CD14-positive monocyte (primary cell): ENCODE measurements around the gene TBL3. TPM values are rescaled to one million over a fixed set of nuclear protein-coding genes. Genes with fewer than 3 reads are reported as not detected.

Experiments
- DNase-seq, 3 donors: peaks; one replicate each; pipeline ENCODE4 v3.0.0-alpha.2; 2011 to 2022
- H2AFZ ChIP-seq: 2 replicates; pipeline ENCODE4 v1.6.0; 2012; ENCODE audit warnings: mild to moderate bottlenecking, low read depth, low read length, inconsistent platforms; ENCODE audit not compliant: insufficient read depth, poor library complexity, severe bottlenecking
- H3K27ac ChIP-seq, 2 donors: 1 replicate in 1 of 2; 2 replicates in 1 of 2; pipeline ENCODE4 v1.5.1; 2012 to 2013; ENCODE audit warnings: low read length in 2 of 2, control low read depth in 1 of 2, inconsistent platforms in 1 of 2, low read depth in 1 of 2, mild to moderate bottlenecking in 1 of 2
- H3K27me3 ChIP-seq, 2 donors: one replicate each; pipeline versions ENCODE4 v1.6.0 to v1.6.1; 2011 to 2013; ENCODE audit warnings: low read length in 2 of 2; ENCODE audit not compliant: control insufficient read depth in 2 of 2, insufficient read depth in 2 of 2
- H3K36me3 ChIP-seq, 2 donors: replicated peaks in 1 of 2; 1 replicate in 1 of 2; 2 replicates in 1 of 2; pipeline versions ENCODE4 v1.5.1 to v1.6.1; 2012 to 2013; ENCODE audit warnings: low read length in 2 of 2, control low read depth in 1 of 2, inconsistent platforms in 1 of 2, mild to moderate bottlenecking in 1 of 2; ENCODE audit not compliant: insufficient read depth in 2 of 2, control insufficient read depth in 1 of 2
- H3K4me1 ChIP-seq, 2 donors: 1 replicate in 1 of 2; 2 replicates in 1 of 2; pipeline versions ENCODE4 v1.5.1 to v1.6.1; 2012 to 2013; ENCODE audit warnings: low read length in 2 of 2, control low read depth in 1 of 2, inconsistent platforms in 1 of 2, mild to moderate bottlenecking in 1 of 2, moderate library complexity in 1 of 2; ENCODE audit not compliant: insufficient read depth in 2 of 2, control insufficient read depth in 1 of 2
- H3K4me2 ChIP-seq: replicated peaks from 2 replicates; pipeline ENCODE3; 2012; ENCODE audit warnings: low read length, moderate library complexity, mild to moderate bottlenecking; ENCODE audit not compliant: poor library complexity, severe bottlenecking; ENCODE audit errors: extremely low read depth
- H3K4me3 ChIP-seq, 3 experiments: fragments of 200-600 bp in 1 of 3; sonication (generic) in 1 of 3; replicated peaks in 1 of 3; 1 replicate in 2 of 3; 2 replicates in 1 of 3; pipeline ENCODE4 v1.5.1; 2011 to 2013; ENCODE audit warnings: low read length in 3 of 3, mild to moderate bottlenecking in 3 of 3, control low read depth in 2 of 3, low read depth in 2 of 3, inconsistent platforms in 1 of 3, moderate library complexity in 1 of 3
- H3K79me2 ChIP-seq: 2 replicates; pipeline ENCODE4 v1.6.0; 2012; ENCODE audit warnings: mild to moderate bottlenecking, control low read depth, inconsistent platforms, low read length, moderate library complexity; ENCODE audit not compliant: insufficient read depth
- H3K9ac ChIP-seq: 2 replicates; pipeline ENCODE4 v1.6.0; 2017; ENCODE audit warnings: low read length, mild to moderate bottlenecking; ENCODE audit not compliant: insufficient read depth, poor library complexity, severe bottlenecking
- H3K9me3 ChIP-seq, 2 donors: replicated peaks in 1 of 2; 1 replicate in 1 of 2; 2 replicates in 1 of 2; pipeline versions ENCODE4 v1.5.1 to v1.6.1; 2012 to 2013; ENCODE audit warnings: low read length in 2 of 2, control low read depth in 1 of 2; ENCODE audit not compliant: control insufficient read depth in 1 of 2, insufficient read depth in 1 of 2
- H4K20me1 ChIP-seq: 2 replicates; pipeline ENCODE4 v1.6.0; 2012; ENCODE audit warnings: mild to moderate bottlenecking, low read length, control low read depth, moderate library complexity; ENCODE audit not compliant: insufficient read depth
- H3K27ac Mint-ChIP-seq, 7 donors: one replicate each; pipeline ENCODE4 v1.8.0; 2020; ENCODE audit warnings: mild to moderate bottlenecking in 7 of 7, mixed read lengths in 7 of 7, moderate library complexity in 6 of 7, inconsistent platforms in 2 of 7
- H3K27me3 Mint-ChIP-seq, 3 donors: one replicate each; pipeline ENCODE4 v1.8.0; 2021 to 2022; ENCODE audit warnings: low read depth in 3 of 3, mild to moderate bottlenecking in 3 of 3, mixed read lengths in 3 of 3, moderate library complexity in 3 of 3, inconsistent platforms in 1 of 3
- H3K36me3 Mint-ChIP-seq, 2 donors: one replicate each; pipeline ENCODE4 v1.8.0; 2020; ENCODE audit warnings: mixed read lengths in 2 of 2, inconsistent platforms in 1 of 2, mild to moderate bottlenecking in 1 of 2
- H3K4me1 Mint-ChIP-seq: one replicate; pipeline ENCODE4 v1.8.0; 2020; ENCODE audit warnings: mild to moderate bottlenecking, mixed read lengths
- H3K4me3 Mint-ChIP-seq, 2 donors: one replicate each; pipeline ENCODE4 v1.8.0; 2020; ENCODE audit warnings: mild to moderate bottlenecking in 2 of 2, mixed read lengths in 2 of 2, moderate library complexity in 1 of 2
- H3K9me3 Mint-ChIP-seq, 7 donors: one replicate each; pipeline ENCODE4 v1.8.0; 2020 to 2022; ENCODE audit warnings: mixed read lengths in 7 of 7, mild to moderate bottlenecking in 6 of 7, moderate library complexity in 6 of 7, inconsistent platforms in 2 of 7
- WGBS: methylation state at CpG from one replicate; pipeline ENCODE4 v1.1.5; 2013; ENCODE audit warnings: missing lambda C conversion rate; ENCODE audit not compliant: insufficient coverage; 5-methylcytosine and 5-hydroxymethylcytosine counted together
- intact Hi-C, 2 donors: fragments of 100-400 bp; cut with micrococcal nuclease; formaldehyde crosslinking; loops; one replicate each; pipeline versions ENCODE4 v1.15.0 to v1.15.1; 2023
- polyA plus RNA-seq, 3 donors: library from polyadenylated mRNA; depleted of rRNA in 1 of 3; unstranded in 2 of 3; stranded (reverse) in 1 of 3; fragments of 300-500 nt in 2 of 3; fragments of >200 nt in 1 of 3; fragmentation: Illumina TruSeq in 2 of 3; gene quantifications; 1 replicate in 2 of 3; 2 replicates in 1 of 3; pipeline ENCODE4 v1.2.3, GENCODE V29; 2012 to 2021
- TF ChIP-seq, protein P1 (sequence below): fragments of 200-600 bp; IDR thresholded peaks from one replicate; pipeline ENCODE4 v1.8.0; 2022; ENCODE audit warnings: antibody characterized with exemption, mild to moderate bottlenecking

Gene TBL3
- polyA plus RNA-seq, 3 donors: 33.9 to 37.8 (median 36.0) TPM

DNA sequence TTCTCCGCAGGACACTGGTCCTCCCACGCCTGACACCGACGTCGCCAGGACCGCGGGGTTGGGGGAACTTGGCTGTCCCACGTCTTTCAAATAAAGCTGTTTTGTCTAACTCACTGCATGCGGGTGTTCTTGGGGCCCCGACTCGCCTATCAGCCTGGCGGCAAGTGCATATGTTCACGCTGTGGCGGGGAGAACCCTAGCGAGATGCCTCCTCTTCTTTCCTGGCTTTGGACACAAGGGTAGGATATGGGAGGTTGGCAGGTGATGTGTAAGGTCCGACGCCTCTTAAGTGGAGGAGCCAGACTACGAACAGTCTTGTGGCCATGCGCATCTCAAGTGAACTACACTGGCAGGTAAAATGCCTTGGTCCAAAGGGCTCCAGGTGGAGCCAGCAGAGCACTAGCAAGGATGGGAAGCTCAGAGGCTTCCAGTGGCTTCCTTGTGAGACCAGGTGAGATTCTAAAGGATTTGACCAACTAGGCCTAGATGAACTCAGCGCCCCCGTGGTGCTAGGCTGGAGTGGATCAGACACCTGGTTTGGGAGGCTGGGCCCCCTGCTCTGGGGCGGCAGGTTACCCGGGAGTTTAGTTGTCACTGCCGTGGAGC is 6.4 kb upstream of the TBL3 start:
- no peaks in the 10 kb centered on the region for H3K9me3 ChIP-seq
- Mint-ChIP-seq H3K9me3 (peaks cover 0 to 2% (median 0%) of the 10 kb centered on the region in 7 donors), H3K27ac (peak overlapping the region; percentile 93 to 97 (median 95)), H3K27me3 (peaks cover 0 to 2% (median 0%) of the 10 kb centered on the region in 3 donors), H3K4me3 (peak overlapping the region; percentile 89 to 92), H3K36me3 (peaks cover 24 to 30% of the 10 kb centered on the region in 2 donors), H3K4me1 (peaks cover 32% of the 10 kb centered on the region)
- DNase-seq: no peak
- peak overlapping the region; percentile 75 for H2AFZ ChIP-seq
- TF ChIP-seq, protein P1, sequence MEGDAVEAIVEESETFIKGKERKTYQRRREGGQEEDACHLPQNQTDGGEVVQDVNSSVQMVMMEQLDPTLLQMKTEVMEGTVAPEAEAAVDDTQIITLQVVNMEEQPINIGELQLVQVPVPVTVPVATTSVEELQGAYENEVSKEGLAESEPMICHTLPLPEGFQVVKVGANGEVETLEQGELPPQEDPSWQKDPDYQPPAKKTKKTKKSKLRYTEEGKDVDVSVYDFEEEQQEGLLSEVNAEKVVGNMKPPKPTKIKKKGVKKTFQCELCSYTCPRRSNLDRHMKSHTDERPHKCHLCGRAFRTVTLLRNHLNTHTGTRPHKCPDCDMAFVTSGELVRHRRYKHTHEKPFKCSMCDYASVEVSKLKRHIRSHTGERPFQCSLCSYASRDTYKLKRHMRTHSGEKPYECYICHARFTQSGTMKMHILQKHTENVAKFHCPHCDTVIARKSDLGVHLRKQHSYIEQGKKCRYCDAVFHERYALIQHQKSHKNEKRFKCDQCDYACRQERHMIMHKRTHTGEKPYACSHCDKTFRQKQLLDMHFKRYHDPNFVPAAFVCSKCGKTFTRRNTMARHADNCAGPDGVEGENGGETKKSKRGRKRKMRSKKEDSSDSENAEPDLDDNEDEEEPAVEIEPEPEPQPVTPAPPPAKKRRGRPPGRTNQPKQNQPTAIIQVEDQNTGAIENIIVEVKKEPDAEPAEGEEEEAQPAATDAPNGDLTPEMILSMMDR: no peak
- H3K4me3 ChIP-seq: peak overlapping the region; percentile 55 to 91 (median 82)
- peaks cover 40% of the 10 kb centered on the region for H3K79me2 ChIP-seq
- peaks cover 26 to 33% of the 10 kb centered on the region in 2 donors for H3K4me1 ChIP-seq
- H3K36me3 ChIP-seq: peaks cover 21% of the 10 kb centered on the region in 2 donors
- H3K9ac ChIP-seq: peak overlapping the region; percentile 95
- H3K27ac ChIP-seq: peak overlapping the region; percentile 93
- peaks cover 33% of the 10 kb centered on the region for H4K20me1 ChIP-seq
- 30% methylated on average over 21 of the region's 24 CpGs for WGBS
- H3K27me3 ChIP-seq: no peaks in the 10 kb centered on the region
- H3K4me2 ChIP-seq: peak overlapping the region; percentile 84
- intact Hi-C loops: no loop called here

DNA sequence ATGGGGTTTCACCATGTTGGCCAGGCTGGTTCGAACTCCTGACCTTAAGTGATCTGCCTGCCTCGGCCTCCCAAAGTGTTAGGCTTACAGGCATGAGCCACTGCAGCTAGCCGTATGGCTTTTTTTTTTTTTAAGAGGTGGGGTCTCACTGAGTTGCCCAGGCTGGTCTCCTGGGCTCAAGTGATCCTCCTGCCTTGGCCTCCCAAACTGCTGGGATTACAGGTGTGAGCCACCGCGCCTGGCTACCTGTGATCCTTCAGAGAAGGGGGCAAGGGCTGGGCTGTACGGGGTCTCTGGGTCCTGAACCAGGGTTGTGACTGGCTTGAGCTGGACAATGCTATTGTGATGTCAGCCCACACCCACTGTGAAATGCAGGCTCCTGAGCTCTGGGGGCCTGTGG is 5.4 kb upstream of the TBL3 start, which contains the start of gene RNF151:
RNF151 (plus strand) TSS at position 397 of the 400 bp plus-strand sequence. CDS start 26 bp downstream, outside the sequence.
- peaks cover 27% of the 10 kb centered on the region for H4K20me1 ChIP-seq
- H3K27me3 ChIP-seq: no peaks in the 10 kb centered on the region
- Mint-ChIP-seq H3K27ac (peak within 1 kb of the TSS; percentile 93 to 97 (median 95)), H3K4me3 (peak within 1 kb of the TSS; percentile 89 to 92), H3K36me3 (peaks cover 20 to 25% of the 10 kb centered on the region in 2 donors), H3K9me3 (peaks cover 0 to 2% (median 0%) of the 10 kb centered on the region in 7 donors), H3K27me3 (peaks cover 0 to 2% (median 0%) of the 10 kb centered on the region in 3 donors), H3K4me1 (peaks cover 31% of the 10 kb centered on the region)
- intact Hi-C loops: no loop called here
- DNase-seq: no peak
- H3K4me3 ChIP-seq: peak within 1 kb of the TSS in 2 of 3 experiments; percentile 82 to 91
- H3K36me3 ChIP-seq: peaks cover 16 to 17% of the 10 kb centered on the region in 2 donors
- H3K79me2 ChIP-seq: peaks cover 36% of the 10 kb centered on the region
- H3K4me2 ChIP-seq: peak within 1 kb of the TSS; percentile 84
- peak within 1 kb of the TSS; percentile 95 for H3K9ac ChIP-seq
- peaks cover 27 to 33% of the 10 kb centered on the region in 2 donors for H3K4me1 ChIP-seq
- no peaks in the 10 kb centered on the region for H3K9me3 ChIP-seq
- WGBS: 97% methylated on average over 6 of the region's 6 CpGs
- TF ChIP-seq, protein P1: no peak
- no peak within 1 kb of the TSS for H2AFZ ChIP-seq
- peak within 1 kb of the TSS; percentile 93 for H3K27ac ChIP-seq
